GM18520 (cell line): ENCODE measurements around the gene DPF3.

ENCODE experiments used
- ATAC-seq: cut with Tn5 transposase; IDR thresholded peaks from one replicate; pipeline ENCODE4 v1.9.1; 2021; ENCODE audit not compliant: unreplicated experiment

The DPF3 gene

GRCh38 chr14:72745546-72745945 is 148.4 kb downstream of the DPF3 start:
- ATAC-seq = no peak

DNA sequence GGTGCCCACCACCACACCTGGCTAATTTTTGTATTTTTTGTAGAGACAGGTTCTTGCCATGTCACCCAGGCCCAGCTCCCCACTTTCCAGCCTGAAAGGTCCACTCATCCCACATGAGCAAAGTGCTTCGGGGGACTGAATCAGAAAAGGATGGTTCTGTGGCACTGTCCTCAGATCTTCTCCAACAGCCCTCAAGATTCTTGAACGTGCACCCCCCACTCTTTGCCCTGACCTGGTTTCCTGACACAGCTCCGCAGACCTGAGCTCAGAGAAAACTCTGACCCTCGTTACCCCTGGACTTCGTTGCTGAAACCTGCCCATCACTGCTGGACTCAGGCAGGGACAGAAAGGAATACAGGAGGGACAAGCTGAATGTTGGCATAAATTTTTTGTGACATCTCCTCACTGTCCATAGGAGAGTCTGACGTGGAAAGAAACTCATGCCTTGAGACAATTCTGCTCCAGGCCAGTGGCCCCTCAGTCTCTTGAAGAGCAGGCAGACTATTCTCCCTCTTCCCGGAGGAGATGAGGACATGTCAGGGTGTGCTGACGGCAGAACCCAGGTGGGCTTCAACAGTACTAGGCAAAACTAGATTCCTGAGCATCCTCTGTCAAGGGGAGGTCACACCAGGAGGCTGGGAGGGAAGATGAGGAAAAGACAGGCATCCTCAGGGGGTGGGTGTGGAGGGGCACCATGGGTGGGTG is 149.3 kb downstream of the DPF3 start:
- no peak for ATAC-seq

- ATAC-seq = no peak
Observed at GRCh38 chr14:72743626-72744025, 150.3 kb downstream of the DPF3 start.

DNA sequence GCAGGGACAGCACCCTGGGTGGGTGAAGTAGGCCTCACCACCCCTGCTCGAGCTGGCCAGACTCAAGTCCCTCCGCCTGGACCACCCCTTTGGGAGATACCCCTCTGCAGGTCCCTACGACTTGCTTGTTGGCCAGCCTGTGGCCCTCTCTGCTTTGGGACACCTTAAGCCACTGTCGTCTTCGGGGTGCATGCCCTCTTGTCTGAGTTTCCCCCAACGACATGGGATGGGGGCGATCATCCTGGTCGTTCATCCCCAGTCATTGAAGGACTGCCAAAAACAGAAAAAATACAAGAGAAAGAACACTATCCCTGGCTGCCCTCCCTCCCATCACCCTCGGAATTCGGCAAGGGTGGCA is 151.1 kb downstream of the DPF3 start:
- no peak for ATAC-seq

GRCh38 chr14:72742118-72742837 is 151.6 kb downstream of the DPF3 start:
- ATAC-seq = no peak

- no peak for ATAC-seq
Observed at GRCh38 chr14:72741826-72742117, 152.1 kb downstream of the DPF3 start.

DNA sequence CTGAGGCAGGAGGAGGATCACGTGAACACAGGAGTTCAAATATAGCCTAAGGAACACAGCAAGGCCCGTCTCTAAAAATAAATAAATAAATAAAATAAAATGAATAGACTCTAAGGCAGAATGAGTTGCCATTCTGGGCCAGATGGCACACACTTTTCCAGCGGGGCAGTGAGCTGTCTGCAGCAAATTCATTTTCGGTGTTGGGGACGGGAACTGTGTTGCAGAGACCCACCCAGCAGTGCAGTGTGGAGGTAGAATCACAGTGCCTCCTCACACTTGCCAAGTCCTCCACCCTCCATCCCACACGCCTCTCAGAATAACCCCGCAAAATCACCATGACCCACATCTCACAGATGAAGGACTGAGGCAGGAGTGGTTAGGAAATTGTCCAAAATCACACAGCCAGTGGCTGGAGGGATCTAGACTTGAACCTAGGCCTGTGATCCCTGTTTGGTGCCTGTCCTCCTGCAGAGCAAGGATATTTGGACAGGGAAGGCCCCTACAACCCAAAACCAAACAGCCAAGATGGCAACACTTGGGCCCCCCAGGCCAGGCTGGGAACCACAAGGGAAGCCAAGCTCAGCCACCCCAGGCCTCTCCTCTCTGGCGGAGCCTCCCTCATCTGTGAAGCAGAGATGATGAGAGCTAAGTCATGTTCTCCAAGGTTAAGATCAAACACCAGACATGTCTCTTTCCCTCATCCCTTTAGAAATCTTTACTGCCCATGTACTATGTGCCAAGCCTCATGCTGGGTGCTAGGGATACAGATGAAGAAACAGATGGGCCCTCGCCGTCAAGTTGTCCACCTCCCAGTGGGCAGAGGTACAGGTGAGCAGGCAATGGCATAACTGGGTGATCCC is 152.7 kb downstream of the DPF3 start:
- ATAC-seq = no peak

- no peak for ATAC-seq
Observed at GRCh38 chr14:72740504-72740961, 153.4 kb downstream of the DPF3 start.

DNA sequence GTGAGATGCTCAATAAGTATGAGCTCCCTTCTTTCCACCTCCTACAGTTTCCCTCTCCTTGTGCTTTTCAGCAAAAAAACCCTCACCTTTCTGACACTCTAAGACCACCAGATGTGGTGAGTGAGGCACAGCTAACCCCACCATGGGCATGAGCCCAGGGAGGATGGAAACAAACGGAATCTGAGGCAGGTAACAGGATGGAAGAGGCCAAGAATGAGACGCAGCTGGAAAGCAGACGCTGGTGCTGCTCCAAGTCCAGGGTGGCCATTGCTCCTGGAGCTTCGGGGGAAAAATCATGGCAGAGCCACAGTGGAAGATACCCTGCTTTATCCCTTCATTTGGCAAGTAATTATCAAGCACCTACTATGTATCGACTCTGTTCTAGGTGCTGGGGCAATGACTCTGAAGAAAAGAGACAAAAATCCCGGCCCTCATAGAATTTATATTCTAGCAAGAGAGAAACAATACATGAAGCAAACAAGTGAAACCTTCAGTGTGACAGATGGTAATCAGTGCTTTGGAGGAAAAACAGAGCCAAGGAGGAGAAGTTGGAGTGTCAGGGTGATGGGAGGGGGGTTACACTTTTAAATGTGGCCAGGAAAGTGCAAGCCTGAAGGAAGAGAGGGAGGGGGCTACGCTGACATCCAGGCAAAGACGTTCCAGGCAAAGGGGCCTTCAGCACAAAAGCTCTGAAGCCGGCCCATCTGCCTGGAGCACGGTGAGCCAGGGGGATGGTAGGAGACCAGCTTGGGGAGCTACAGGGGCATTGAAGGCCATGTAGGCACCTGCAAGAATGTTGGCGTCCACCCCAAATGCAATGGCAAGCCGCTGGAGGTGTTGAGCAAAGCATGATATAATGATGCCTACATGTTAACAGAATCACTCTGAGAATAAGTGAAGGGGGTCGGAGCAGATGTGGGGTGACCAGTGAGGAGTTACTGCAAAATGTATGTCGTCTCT is 154.2 kb downstream of the DPF3 start:
- ATAC-seq = no peak

- no peak for ATAC-seq
Observed at GRCh38 chr14:72738161-72738611, 155.7 kb downstream of the DPF3 start.

GRCh38 chr14:72737560-72737943 is 156.3 kb downstream of the DPF3 start:
- ATAC-seq = no peak

GRCh38 chr14:72736786-72737559 is 156.9 kb downstream of the DPF3 start:
- no peak for ATAC-seq

GRCh38 chr14:72736308-72736707 is 157.6 kb downstream of the DPF3 start:
- no peak for ATAC-seq

- ATAC-seq = no peak
Observed at GRCh38 chr14:72732022-72732780, 161.7 kb downstream of the DPF3 start.

DNA sequence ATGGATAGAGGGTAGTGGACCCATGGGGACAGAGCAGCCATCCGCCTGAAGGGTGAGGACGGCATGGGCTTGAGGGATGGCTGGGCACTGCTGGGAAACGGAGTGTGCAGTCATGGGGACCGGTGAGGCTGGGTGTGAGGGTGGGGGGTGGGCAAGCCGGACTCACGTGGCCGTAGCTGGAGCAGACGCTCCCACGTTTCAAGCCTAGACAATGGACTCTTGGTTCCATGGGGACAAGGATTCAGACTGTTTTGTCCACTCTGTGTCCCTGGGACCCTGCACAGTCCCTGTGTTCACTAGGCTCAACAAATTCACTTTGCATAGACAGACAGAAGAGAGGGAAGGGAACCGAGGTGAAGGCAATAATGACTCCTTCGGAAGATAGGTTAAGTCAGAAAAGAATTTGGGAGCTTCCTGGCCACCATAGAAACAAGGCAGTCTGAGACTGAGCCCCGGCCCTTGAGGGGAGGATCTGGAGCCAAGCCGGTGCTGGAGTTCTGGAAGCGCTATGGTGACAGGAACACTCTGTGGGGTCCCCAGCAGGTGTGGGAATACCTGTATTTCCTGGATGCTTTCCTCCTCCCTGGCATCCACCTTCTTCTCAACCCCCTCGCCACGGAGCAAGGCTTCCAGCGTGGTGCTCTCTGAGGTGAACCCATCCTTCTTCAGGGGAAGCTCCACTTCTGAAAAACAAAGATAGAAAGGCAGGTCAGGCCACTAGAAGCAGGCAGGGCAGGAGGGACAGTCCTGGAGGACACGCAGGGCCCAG is 162.5 kb downstream of the DPF3 start:
- ATAC-seq = no peak

GRCh38 chr14:72730468-72730867 is 163.4 kb downstream of the DPF3 start:
- no peak for ATAC-seq

GRCh38 chr14:72726444-72726843 is 167.5 kb downstream of the DPF3 start:
- no peak for ATAC-seq

- ATAC-seq = no peak
Observed at GRCh38 chr14:72723858-72724530, 169.9 kb downstream of the DPF3 start.
